GM20431 (cell line): ENCODE data around the gene ABR.
"Not testable (repeated sequence)": the region's sequence is repeated elsewhere in the genome, so short reads cannot be mapped to it uniquely, and the experiment has no call there.

Source experiments
- in situ Hi-C: fragments of 300-500 bp; cut with MseI, MboI; formaldehyde crosslinking; loops from one replicate; pipeline ENCODE4 v1.15.0; 2020; ENCODE audit warnings: low sequenced_read_pairs; ENCODE audit not compliant: unreplicated experiment

Gene ABR

GRCh38 chr17:1154704-1155103 is 25.1 kb downstream of the ABR start:
- in situ Hi-C loops: no loop called here

- in situ Hi-C loops: no loop called here
These were observed 25.8 kb downstream of the ABR start for GRCh38 chr17:1153795-1154546.

GRCh38 chr17:1152582-1152981 is 27.2 kb downstream of the ABR start:
- in situ Hi-C loops: not testable (repeated sequence)

- in situ Hi-C loops: no loop called here
These were observed 28.7 kb downstream of the ABR start for GRCh38 chr17:1150863-1151600.

- in situ Hi-C loops: no loop called here
These were observed 29.9 kb downstream of the ABR start for GRCh38 chr17:1149869-1150268.

- in situ Hi-C loops: no loop called here
These were observed 32.1 kb downstream of the ABR start for GRCh38 chr17:1147664-1148063.

- in situ Hi-C loops: no loop called here
These were observed 33.1 kb downstream of the ABR start for GRCh38 chr17:1146561-1147265.

GRCh38 chr17:1145311-1145986 is 34.3 kb downstream of the ABR start:
- in situ Hi-C loops: no loop called here

GRCh38 chr17:1144162-1144561 is 35.6 kb downstream of the ABR start:
- in situ Hi-C loops: no loop called here

GRCh38 chr17:1143573-1143972 is 36.2 kb downstream of the ABR start:
- in situ Hi-C loops: no loop called here

GRCh38 chr17:1142561-1142971 is 37.2 kb downstream of the ABR start:
- in situ Hi-C loops: no loop called here

- in situ Hi-C loops: no loop called here
These were observed 42.3 kb downstream of the ABR start for GRCh38 chr17:1137465-1137894.

- in situ Hi-C loops: no loop called here
These were observed 43.0 kb downstream of the ABR start for GRCh38 chr17:1136748-1137147.

GRCh38 chr17:1134634-1135324 is 45.0 kb downstream of the ABR start:
- in situ Hi-C loops: no loop called here

- in situ Hi-C loops: no loop called here
These were observed 49.6 kb downstream of the ABR start for GRCh38 chr17:1130191-1130590.

GRCh38 chr17:1128463-1128862 is 51.3 kb downstream of the ABR start:
- in situ Hi-C loops: not testable (repeated sequence)

- in situ Hi-C loops: no loop called here
These were observed 52.8 kb downstream of the ABR start for GRCh38 chr17:1126801-1127550.

GRCh38 chr17:1126250-1126797 is 53.5 kb downstream of the ABR start:
- in situ Hi-C loops: no loop called here

- in situ Hi-C loops: no loop called here
These were observed 54.0 kb downstream of the ABR start for GRCh38 chr17:1125788-1126145.
